HG03571 (cell line): ENCODE measurements around the gene SLC35B4.

Experiments used
- ATAC-seq: cut with Tn5 transposase; IDR thresholded peaks from one replicate; pipeline ENCODE4 v1.9.1; 2021; ENCODE audit not compliant: unreplicated experiment

SLC35B4 gene

GRCh38 chr7:134293002-134293740, 23.6 kb downstream of the SLC35B4 start:
- peak; percentile 99 for ATAC-seq

GRCh38 chr7:134290286-134290685, 26.4 kb downstream of the SLC35B4 start:
- no peak for ATAC-seq

- ATAC-seq, result no peak
Observed at GRCh38 chr7:134289841-134290240, 26.9 kb downstream of the SLC35B4 start.

GRCh38 chr7:134289423-134289822, 27.3 kb downstream of the SLC35B4 start:
- ATAC-seq, result no peak

GRCh38 chr7:134287916-134288659, 28.6 kb downstream of the SLC35B4 start:
- no peak for ATAC-seq

GRCh38 chr7:134284952-134285351, 31.8 kb downstream of the SLC35B4 start:
- ATAC-seq, result no peak

- ATAC-seq, result no peak
Observed at GRCh38 chr7:134284011-134284410, 32.7 kb downstream of the SLC35B4 start.

GRCh38 chr7:134280508-134280907, 36.2 kb downstream of the SLC35B4 start:
- ATAC-seq, result no peak

- ATAC-seq, result no peak
Observed at GRCh38 chr7:134279898-134280297, 36.8 kb downstream of the SLC35B4 start.

GRCh38 chr7:134279336-134279735, 37.4 kb downstream of the SLC35B4 start:
- no peak for ATAC-seq

- no peak for ATAC-seq
Observed at GRCh38 chr7:134278502-134279153, 38.1 kb downstream of the SLC35B4 start.

GRCh38 chr7:134276951-134277350, 39.8 kb downstream of the SLC35B4 start:
- ATAC-seq, result no peak

- ATAC-seq, result no peak
Observed at GRCh38 chr7:134262322-134262721, 54.4 kb downstream of the SLC35B4 start.

GRCh38 chr7:134255814-134256213, 60.9 kb downstream of the SLC35B4 start:
- ATAC-seq, result no peak

- ATAC-seq, result no peak
Observed at GRCh38 chr7:134254311-134254710, 62.4 kb downstream of the SLC35B4 start.

GRCh38 chr7:134248196-134248595, 68.5 kb downstream of the SLC35B4 start:
- no peak for ATAC-seq

GRCh38 chr7:134246761-134247160, 70.0 kb downstream of the SLC35B4 start:
- ATAC-seq, result no peak

GRCh38 chr7:134246347-134246746, 70.4 kb downstream of the SLC35B4 start:
- ATAC-seq, result no peak

GRCh38 chr7:134245253-134245652, 71.5 kb downstream of the SLC35B4 start:
- ATAC-seq, result no peak
